DOHH2 (cell line): ENCODE results near the gene RMI2.

Source experiments
- CTCF ChIP-seq: fragments of 200-600 bp; sonication (generic); IDR thresholded peaks from one replicate; pipeline ENCODE4 v1.5.1; 2014; ENCODE audit warnings: antibody characterized with exemption, mild to moderate bottlenecking, low read depth, low read length; ENCODE audit not compliant: poor library complexity, severe bottlenecking
- EZH2phosphoT487 ChIP-seq: fragments of 200-600 bp; sonication (generic); IDR thresholded peaks from 2 replicates; pipeline ENCODE4 v1.6.1; 2017; ENCODE audit warnings: borderline replicate concordance, mild to moderate bottlenecking, antibody characterized with exemption, low read length, moderate library complexity, mixed read lengths

- no peak for TF ChIP-seq CTCF
- no peak for TF ChIP-seq EZH2phosphoT487
Measured at GRCh38 chr16:11295672-11296071, 49.6 kb upstream of the RMI2 start.
